ENCODE measurements around the gene COL1A1. TPM values are rescaled to one million over a fixed set of nuclear protein-coding genes. Genes with fewer than 3 reads are reported as not detected.

Gene COL1A1
- total RNA-seq, 1 experiment from 2014 or later = 81.3 TPM

GRCh38 chr17:50186661-50187393 lies 14.6 kb downstream of the COL1A1 start:
- DNase-seq (ENCODE audit: low read depth) = no peak

GRCh38 chr17:50185631-50186471 lies 15.6 kb downstream of the COL1A1 start:
- no peak for DNase-seq (ENCODE audit: low read depth)

GRCh38 chr17:50184611-50185398 lies 16.6 kb downstream of the COL1A1 start:
- DNase-seq (ENCODE audit: low read depth) = peak; percentile 37

GRCh38 chr17:50184064-50184463 lies 17.4 kb downstream of the COL1A1 start:
- no peak for DNase-seq (ENCODE audit: low read depth)

GRCh38 chr17:50183421-50183994 lies 17.9 kb downstream of the COL1A1 start:
- DNase-seq (ENCODE audit: low read depth) = no peak

GRCh38 chr17:50182783-50183420 lies 18.5 kb downstream of the COL1A1 start:
- DNase-seq (ENCODE audit: low read depth) = no peak

GRCh38 chr17:50181591-50182560 lies 19.6 kb downstream of the COL1A1 start:
- no peak for DNase-seq (ENCODE audit: low read depth)

- DNase-seq (ENCODE audit: low read depth) = no peak
Measured at GRCh38 chr17:50181144-50181543, 20.3 kb downstream of the COL1A1 start.

- no peak for DNase-seq (ENCODE audit: low read depth)
Measured at GRCh38 chr17:50180620-50181019, 20.8 kb downstream of the COL1A1 start.

GRCh38 chr17:50180111-50180510 lies 21.3 kb downstream of the COL1A1 start:
- no peak for DNase-seq (ENCODE audit: low read depth)

- DNase-seq (ENCODE audit: low read depth) = peak; percentile 97
Measured at GRCh38 chr17:50177983-50178834, 23.2 kb downstream of the COL1A1 start.

GRCh38 chr17:50177476-50177875 lies 24.0 kb downstream of the COL1A1 start:
- peak; percentile 35 for DNase-seq (ENCODE audit: low read depth)

- no peak for DNase-seq (ENCODE audit: low read depth)
Measured at GRCh38 chr17:50176559-50177357, 24.7 kb downstream of the COL1A1 start.

- DNase-seq (ENCODE audit: low read depth) = no peak
Measured at GRCh38 chr17:50175035-50175807, 26.2 kb downstream of the COL1A1 start.

GRCh38 chr17:50174444-50174843 lies 27.0 kb downstream of the COL1A1 start:
- no peak for DNase-seq (ENCODE audit: low read depth)

- peak; percentile 82 for DNase-seq (ENCODE audit: low read depth)
Measured at GRCh38 chr17:50173335-50173941, 28.0 kb downstream of the COL1A1 start.

- no peak for DNase-seq (ENCODE audit: low read depth)
Measured at GRCh38 chr17:50172936-50173334, 28.5 kb downstream of the COL1A1 start.
